IMR-90 (cell line): ENCODE measurements around the gene BMP15. TPM values are rescaled to one million over a fixed set of nuclear protein-coding genes. Genes with fewer than 3 reads are reported as not detected.

Experiments
- ATAC-seq: fragments of 200-7000 bp; cut with Tn5 transposase; 2 replicates; pipeline ENCODE4 v1.9.1; 2020; ENCODE audit warnings: low read depth, mild to moderate bottlenecking, moderate library complexity
- BruUV-seq: library from RNA; stranded (reverse); fragments of 400-500 nt; replicated peaks from 2 replicates; lab custom pipeline; 2021; lab: Mats Ljungman, UMichigan
- CTCF ChIA-PET: fragments of 300-600 bp; formaldehyde crosslinking; extraction: SDS; loops from one replicate; lab custom pipeline; 2021; ENCODE audit warnings: antibody characterized with exemption; lab: Yijun Ruan, JAX
- POLR2A ChIA-PET: fragments of 300-600 bp; sonication (Branson Sonifier 250); formaldehyde crosslinking; loops from one replicate; lab custom pipeline; 2022; ENCODE audit warnings: antibody characterized with exemption; ENCODE audit not compliant: unreplicated experiment; lab: Charles Lee
- DNase-seq: peaks from one replicate; pipeline ENCODE4 v3.0.0; 2013
- H2AFZ ChIP-seq: replicated peaks from 2 replicates; pipeline ENCODE3; 2013; ENCODE audit warnings: low read length, mild to moderate bottlenecking; ENCODE audit not compliant: poor library complexity
- H2AK5ac ChIP-seq: 2 replicates; pipeline ENCODE4 v1.6.1; 2013; ENCODE audit warnings: low read depth, low read length, inconsistent platforms
- H2AK9ac ChIP-seq: replicated peaks from 2 replicates; pipeline ENCODE3; 2013; ENCODE audit warnings: mild to moderate bottlenecking, low read depth, low read length, moderate library complexity; ENCODE audit not compliant: poor library complexity
- H2BK120ac ChIP-seq: 2 replicates; pipeline ENCODE4 v1.6.1; 2013; ENCODE audit warnings: low read depth, low read length, inconsistent platforms
- H2BK15ac ChIP-seq: 3 replicates; pipeline ENCODE4 v1.6.1; 2013; ENCODE audit warnings: low read depth, low read length, inconsistent platforms
- H2BK20ac ChIP-seq: 2 replicates; pipeline ENCODE4 v1.6.1; 2013; ENCODE audit warnings: low read depth, mild to moderate bottlenecking, inconsistent platforms, low read length, moderate library complexity
- H2BK5ac ChIP-seq: 2 replicates; pipeline ENCODE4 v1.6.1; 2013; ENCODE audit warnings: mild to moderate bottlenecking, low read depth, low read length, inconsistent platforms; ENCODE audit not compliant: poor library complexity, severe bottlenecking
- H3K14ac ChIP-seq: replicated peaks from 2 replicates; pipeline ENCODE4 v1.6.1; 2013; ENCODE audit warnings: low read depth, low read length, inconsistent platforms
- H3K18ac ChIP-seq: 2 replicates; pipeline ENCODE4 v1.6.1; 2013; ENCODE audit warnings: low read depth, low read length, control low read depth
- H3K23ac ChIP-seq: 2 replicates; pipeline ENCODE4 v1.6.1; 2013; ENCODE audit warnings: low read depth, low read length, inconsistent platforms
- H3K27ac ChIP-seq: 2 replicates; pipeline ENCODE4 v1.5.1; 2013; ENCODE audit warnings: mild to moderate bottlenecking, control low read depth, low read length; ENCODE audit not compliant: insufficient read depth
- H3K27me3 ChIP-seq: 2 replicates; pipeline ENCODE4 v1.6.1; 2013; ENCODE audit warnings: low read length; ENCODE audit not compliant: control insufficient read depth, insufficient read depth
- H3K36me3 ChIP-seq: 2 replicates; pipeline ENCODE4 v1.6.1; 2013; ENCODE audit warnings: low read length, mixed read lengths; ENCODE audit not compliant: control insufficient read depth, insufficient read depth
- H3K4ac ChIP-seq: 2 replicates; pipeline ENCODE4 v1.6.1; 2013; ENCODE audit warnings: low read depth, low read length, inconsistent platforms
- H3K4me1 ChIP-seq: 2 replicates; pipeline ENCODE4 v1.6.1; 2013; ENCODE audit warnings: low read length, mixed read lengths; ENCODE audit not compliant: control insufficient read depth, insufficient read depth
- H3K4me2 ChIP-seq: 2 replicates; pipeline ENCODE4 v1.6.1; 2013; ENCODE audit warnings: low read depth, mild to moderate bottlenecking, control low read depth, low read length, moderate library complexity
- H3K4me3 ChIP-seq: 2 replicates; pipeline ENCODE4 v1.5.1; 2013; ENCODE audit warnings: low read depth, mild to moderate bottlenecking, control low read depth, low read length, moderate library complexity; ENCODE audit not compliant: insufficient read depth
- H3K56ac ChIP-seq: 2 replicates; pipeline ENCODE4 v1.6.1; 2013; ENCODE audit warnings: low read length, inconsistent platforms; ENCODE audit not compliant: insufficient read depth; ENCODE audit errors: extremely low read depth
- H3K79me1 ChIP-seq, 2 experiments: 2 replicates each; pipeline ENCODE4 v1.6.1; 2013; ENCODE audit warnings: low read length in 2 of 2, inconsistent platforms in 1 of 2, low read depth in 1 of 2
- H3K9ac ChIP-seq: 2 replicates; pipeline ENCODE4 v1.6.1; 2013; ENCODE audit warnings: low read depth, low read length, control low read depth
- H3K9me1 ChIP-seq: 2 replicates; pipeline ENCODE4 v1.6.1; 2013; ENCODE audit warnings: low read length, inconsistent platforms; ENCODE audit not compliant: insufficient read depth
- H3K9me3 ChIP-seq: 2 replicates; pipeline ENCODE4 v1.6.1; 2013; ENCODE audit warnings: low read length; ENCODE audit not compliant: control insufficient read depth, insufficient read depth
- H4K20me1 ChIP-seq: 2 replicates; pipeline ENCODE4 v1.6.1; 2013; ENCODE audit warnings: low read length, inconsistent platforms; ENCODE audit not compliant: insufficient read depth
- H4K5ac ChIP-seq: 2 replicates; pipeline ENCODE4 v1.6.1; 2013; ENCODE audit warnings: mild to moderate bottlenecking, low read depth, low read length, control low read depth
- H4K8ac ChIP-seq, 2 experiments: 2 replicates each; pipeline ENCODE4 v1.6.1; 2013; ENCODE audit warnings: low read depth in 2 of 2, low read length in 2 of 2, control low read depth in 1 of 2, inconsistent platforms in 1 of 2
- H4K91ac ChIP-seq: 2 replicates; pipeline ENCODE4 v1.6.1; 2013; ENCODE audit warnings: low read depth, low read length, inconsistent platforms; ENCODE audit not compliant: insufficient read depth
- BHLHE40 ChIP-seq: fragments of 150-350 bp; IDR thresholded peaks from 2 replicates; pipeline ENCODE4 v1.6.1; 2016; ENCODE audit warnings: mild to moderate bottlenecking, low read depth, low read length
- CEBPB ChIP-seq: IDR thresholded peaks from 2 replicates; pipeline ENCODE4 v1.6.1; 2012; ENCODE audit warnings: low read depth, low read length, improper control_type of control experiment
- CHD1 ChIP-seq: IDR thresholded peaks from 2 replicates; pipeline ENCODE4 v1.6.1; 2012; ENCODE audit warnings: low read depth, low read length, improper control_type of control experiment
- FOS ChIP-seq: fragments of 150-350 bp; IDR thresholded peaks from 2 replicates; pipeline ENCODE4 v1.6.1; 2016; ENCODE audit warnings: low read depth, low read length
- MAFK ChIP-seq: IDR thresholded peaks from 2 replicates; pipeline ENCODE4 v1.6.1; 2012; ENCODE audit warnings: low read depth, low read length, improper control_type of control experiment
- MAZ ChIP-seq: IDR thresholded peaks from 2 replicates; pipeline ENCODE4 v1.6.1; 2012; ENCODE audit warnings: low read depth, mild to moderate bottlenecking, low read length, improper control_type of control experiment, moderate library complexity, borderline replicate concordance
- MXI1 ChIP-seq: IDR thresholded peaks from 2 replicates; pipeline ENCODE4 v1.6.1; 2012; ENCODE audit warnings: low read depth, mild to moderate bottlenecking, low read length, moderate library complexity, borderline replicate concordance
- NFE2L2 ChIP-seq: fragments of 150-350 bp; IDR thresholded peaks from 2 replicates; pipeline ENCODE4 v1.6.1; 2016; ENCODE audit warnings: low read depth, mild to moderate bottlenecking, low read length
- POLR2A ChIP-seq: IDR thresholded peaks from 2 replicates; pipeline ENCODE4 v1.6.1; 2012; ENCODE audit warnings: mild to moderate bottlenecking, low read depth, low read length
- RAD21 ChIP-seq: IDR thresholded peaks from 2 replicates; pipeline ENCODE4 v1.6.1; 2012; ENCODE audit warnings: low read length, improper control_type of control experiment
- RCOR1 ChIP-seq: IDR thresholded peaks from 2 replicates; pipeline ENCODE4 v1.6.1; 2012; ENCODE audit warnings: mild to moderate bottlenecking, low read length, improper control_type of control experiment; ENCODE audit not compliant: insufficient replicate concordance
- RFX5 ChIP-seq: IDR thresholded peaks from 2 replicates; pipeline ENCODE4 v1.8.0; 2012; ENCODE audit warnings: low read depth, mild to moderate bottlenecking, low read length, moderate library complexity
- SMC3 ChIP-seq: fragments of 150-350 bp; IDR thresholded peaks from 2 replicates; pipeline ENCODE4 v1.6.1; 2016; ENCODE audit warnings: low read depth, mild to moderate bottlenecking, antibody characterized with exemption, low read length, moderate library complexity
- WGBS, 2 experiments: methylation state at CpG; one replicate each; pipeline versions ENCODE4 v1.1.5 to v1.1.7; 2013; ENCODE audit warnings: missing lambda C conversion rate in 2 of 2; ENCODE audit not compliant: insufficient read length in 1 of 2; ENCODE audit errors: extremely low coverage in 2 of 2; 5-methylcytosine and 5-hydroxymethylcytosine counted together
- dilution Hi-C: fragments of 300-500 bp; cut with HindIII; formaldehyde crosslinking; loops from one replicate; pipeline ENCODE4 v1.14.3; 2018; ENCODE audit warnings: low sequenced_read_pairs; ENCODE audit not compliant: unreplicated experiment
- in situ Hi-C: fragments of 300-500 bp; cut with MboI; formaldehyde crosslinking; loops from 3 replicates; pipeline ENCODE4 v1.14.3; 2019; ENCODE audit warnings: low sequenced_read_pairs, inconsistent platforms, mixed read lengths
- intact Hi-C: fragments of 100-400 bp; cut with micrococcal nuclease; formaldehyde crosslinking; loops from 2 replicates; pipeline ENCODE4 v1.10.0; 2022
- polyA plus RNA-seq, 3 experiments: library from polyadenylated mRNA; depleted of rRNA; stranded (reverse); fragments of >200 nt; gene quantifications; 2 replicates each; pipeline ENCODE4 v1.2.3, GENCODE V29; 2012; ENCODE audit warnings: low replicate concordance in 1 of 3
- total RNA-seq: library from RNA; depleted of rRNA; stranded (reverse); fragments of >200 nt; gene quantifications from 2 replicates; pipeline ENCODE4 v1.2.3, GENCODE V29; 2012
- TF ChIP-seq, protein P1 (sequence below): conservative IDR thresholded peaks from 2 replicates; pipeline ENCODE4 v1.5.1; 2012; ENCODE audit warnings: mild to moderate bottlenecking, low read depth, low read length, improper control_type of control experiment
- TF ChIP-seq, protein P2 (sequence below): fragments of 150-350 bp; IDR thresholded peaks from 2 replicates; pipeline ENCODE4 v1.6.1; 2016; ENCODE audit warnings: low read depth, mild to moderate bottlenecking, low read length, moderate library complexity, borderline replicate concordance
- TF ChIP-seq, protein P3 (sequence below): fragments of 150-350 bp; IDR thresholded peaks from 2 replicates; pipeline ENCODE4 v1.6.1; 2017; ENCODE audit warnings: mild to moderate bottlenecking, antibody characterized with exemption, low read length, low read depth

The BMP15 gene
- total and polyA plus RNA-seq, 2 of the 4 experiments (the other 2 are of a cell fraction), result not detected

DNA sequence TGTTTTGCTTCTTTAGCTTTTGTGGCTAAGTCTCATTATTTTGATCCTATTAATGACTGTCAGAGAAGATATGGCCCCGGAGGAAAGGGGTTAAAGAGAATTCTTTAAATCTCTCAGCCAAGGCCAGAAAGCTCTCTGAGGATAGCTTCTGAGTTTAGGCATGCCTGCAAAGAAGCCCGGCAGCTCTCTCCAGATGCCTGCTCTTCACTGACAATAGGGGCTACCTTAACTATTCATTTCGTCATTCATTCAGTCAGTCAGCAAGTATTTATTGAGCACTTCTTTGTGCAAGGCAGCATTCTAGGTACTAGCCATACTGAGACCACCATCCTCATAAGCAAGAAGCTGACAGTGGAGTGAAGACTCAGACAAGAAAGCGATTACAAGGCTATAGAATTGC, 34.0 kb upstream of the BMP15 start:
- no peak for TF ChIP-seq RCOR1
- no peak for TF ChIP-seq FOS
- TF ChIP-seq SMC3, result no peak
- TF ChIP-seq, protein P1, sequence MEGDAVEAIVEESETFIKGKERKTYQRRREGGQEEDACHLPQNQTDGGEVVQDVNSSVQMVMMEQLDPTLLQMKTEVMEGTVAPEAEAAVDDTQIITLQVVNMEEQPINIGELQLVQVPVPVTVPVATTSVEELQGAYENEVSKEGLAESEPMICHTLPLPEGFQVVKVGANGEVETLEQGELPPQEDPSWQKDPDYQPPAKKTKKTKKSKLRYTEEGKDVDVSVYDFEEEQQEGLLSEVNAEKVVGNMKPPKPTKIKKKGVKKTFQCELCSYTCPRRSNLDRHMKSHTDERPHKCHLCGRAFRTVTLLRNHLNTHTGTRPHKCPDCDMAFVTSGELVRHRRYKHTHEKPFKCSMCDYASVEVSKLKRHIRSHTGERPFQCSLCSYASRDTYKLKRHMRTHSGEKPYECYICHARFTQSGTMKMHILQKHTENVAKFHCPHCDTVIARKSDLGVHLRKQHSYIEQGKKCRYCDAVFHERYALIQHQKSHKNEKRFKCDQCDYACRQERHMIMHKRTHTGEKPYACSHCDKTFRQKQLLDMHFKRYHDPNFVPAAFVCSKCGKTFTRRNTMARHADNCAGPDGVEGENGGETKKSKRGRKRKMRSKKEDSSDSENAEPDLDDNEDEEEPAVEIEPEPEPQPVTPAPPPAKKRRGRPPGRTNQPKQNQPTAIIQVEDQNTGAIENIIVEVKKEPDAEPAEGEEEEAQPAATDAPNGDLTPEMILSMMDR, result no peak
- TF ChIP-seq, protein P2, sequence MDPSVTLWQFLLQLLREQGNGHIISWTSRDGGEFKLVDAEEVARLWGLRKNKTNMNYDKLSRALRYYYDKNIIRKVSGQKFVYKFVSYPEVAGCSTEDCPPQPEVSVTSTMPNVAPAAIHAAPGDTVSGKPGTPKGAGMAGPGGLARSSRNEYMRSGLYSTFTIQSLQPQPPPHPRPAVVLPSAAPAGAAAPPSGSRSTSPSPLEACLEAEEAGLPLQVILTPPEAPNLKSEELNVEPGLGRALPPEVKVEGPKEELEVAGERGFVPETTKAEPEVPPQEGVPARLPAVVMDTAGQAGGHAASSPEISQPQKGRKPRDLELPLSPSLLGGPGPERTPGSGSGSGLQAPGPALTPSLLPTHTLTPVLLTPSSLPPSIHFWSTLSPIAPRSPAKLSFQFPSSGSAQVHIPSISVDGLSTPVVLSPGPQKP, result no peak
- TF ChIP-seq POLR2A, result no peak
- no peak for TF ChIP-seq CHD1
- no peak for TF ChIP-seq BHLHE40
- TF ChIP-seq RAD21, result no peak
- TF ChIP-seq MXI1, result no peak
- TF ChIP-seq MAFK, result no peak
- TF ChIP-seq CEBPB, result no peak
- TF ChIP-seq, protein P3, sequence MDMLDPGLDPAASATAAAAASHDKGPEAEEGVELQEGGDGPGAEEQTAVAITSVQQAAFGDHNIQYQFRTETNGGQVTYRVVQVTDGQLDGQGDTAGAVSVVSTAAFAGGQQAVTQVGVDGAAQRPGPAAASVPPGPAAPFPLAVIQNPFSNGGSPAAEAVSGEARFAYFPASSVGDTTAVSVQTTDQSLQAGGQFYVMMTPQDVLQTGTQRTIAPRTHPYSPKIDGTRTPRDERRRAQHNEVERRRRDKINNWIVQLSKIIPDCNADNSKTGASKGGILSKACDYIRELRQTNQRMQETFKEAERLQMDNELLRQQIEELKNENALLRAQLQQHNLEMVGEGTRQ, result no peak
- TF ChIP-seq RFX5, result no peak
- no peak for TF ChIP-seq NFE2L2
- no peak for TF ChIP-seq MAZ
- BruUV-seq, result no TSS peak
- ChIA-PET POLR2A (no interaction called here), CTCF (no interaction called here)
- Histone ChIP-seq H3K14ac (no peak overlapping the region), H2AK5ac (no peak overlapping the region), H2AK9ac (no peak overlapping the region), H3K4me3 (no peak overlapping the region), H2BK120ac (no peak overlapping the region), H4K8ac (no peak overlapping the region), H4K20me1 (no peaks in the 10 kb centered on the region), H3K18ac (no peak overlapping the region), H4K91ac (no peak overlapping the region), H3K27me3 (peaks cover 8% of the 10 kb centered on the region), H3K4me2 (no peak overlapping the region), H3K9me3 (no peaks in the 10 kb centered on the region), H3K4me1 (no peaks in the 10 kb centered on the region), H2BK5ac (no peak overlapping the region), H3K4ac (no peak overlapping the region), H3K79me1 (no peaks in the 10 kb centered on the region), H4K5ac (no peak overlapping the region), H3K36me3 (no peaks in the 10 kb centered on the region), H3K56ac (no peak overlapping the region), H3K27ac (no peak overlapping the region), H3K23ac (no peak overlapping the region), H2AFZ (no peak overlapping the region), H2BK20ac (no peak overlapping the region), H3K9me1 (no peaks in the 10 kb centered on the region), H3K9ac (no peak overlapping the region), H2BK15ac (no peak overlapping the region)
- intact Hi-C loops, result no loop called here
- dilution Hi-C loops, result no loop called here
- in situ Hi-C loops, result no loop called here
- no CpG with 5 or more reads among the region's 4 CpGs for WGBS, 2 experiments
- ATAC-seq (no peak), DNase-seq (no peak)
